ENCODE data around the gene CHI3L2. TPM values are rescaled to one million over a fixed set of nuclear protein-coding genes. Genes with fewer than 3 reads are reported as not detected.
"Not testable (repeated sequence)": the region's sequence is repeated elsewhere in the genome, so short reads cannot be mapped to it uniquely, and the experiment has no call there.

The CHI3L2 gene
- total and polyA plus RNA-seq, 2 experiments from 2014 or later: 0.68 TPM; not detected in 1

DNA sequence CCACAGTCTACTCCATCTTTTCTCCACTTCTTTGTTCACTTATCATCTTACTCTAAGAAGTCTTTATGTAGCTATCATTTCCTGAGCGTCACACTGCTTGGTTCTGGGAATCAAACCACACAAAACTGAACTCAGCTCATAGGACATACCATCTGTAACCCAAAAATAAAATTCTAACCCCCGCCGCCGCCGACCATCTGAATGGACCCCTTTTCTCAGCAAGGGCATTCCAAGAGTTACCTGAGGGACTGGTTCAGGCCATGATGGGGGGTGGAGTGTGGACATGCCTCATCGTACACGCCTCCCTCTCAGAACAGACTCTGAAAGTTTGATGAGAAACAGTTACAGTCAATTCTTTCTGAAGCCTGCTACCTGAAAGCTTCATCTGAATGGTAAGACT is 12.6 kb upstream of the CHI3L2 start:
- H3K79me2 ChIP-seq (replicated peaks; ENCODE audit: insufficient read depth): no peaks in the 10 kb centered on the region
- H3K36me3 ChIP-seq (ENCODE audit: insufficient read depth): no peaks in the 10 kb centered on the region
- H3K4me3 Mint-ChIP-seq: no peak overlapping the region
- no peak overlapping the region for H3K27ac ChIP-seq (ENCODE audit: low read depth)
- peak overlapping the region; percentile 57 for H3K27ac Mint-ChIP-seq
- peaks cover 3% of the 10 kb centered on the region for H3K27me3 Mint-ChIP-seq (ENCODE audit: insufficient read depth, low read depth, poor library complexity)
- no peak overlapping the region for H3K4me2 ChIP-seq
- no peaks in the 10 kb centered on the region for H3K9me3 Mint-ChIP-seq
- TF ChIP-seq ZNF114 (CRISPR knock-in tag; IDR thresholded peaks at IDR 0.05) (no peak), ZNF331 (CRISPR knock-in tag; IDR thresholded peaks at IDR 0.05; ENCODE audit: low read depth) (no peak), EZH2 (IDR thresholded peaks at IDR 0.05; ENCODE audit: low read depth, unreplicated experiment) (no peak), JUNB (IDR thresholded peaks at IDR 0.05; ENCODE audit: unreplicated experiment) (no peak), STAT1 (IDR thresholded peaks at IDR 0.05; ENCODE audit: unreplicated experiment) (no peak), CREB1 (CRISPR knock-in tag; IDR thresholded peaks at IDR 0.05; ENCODE audit: low read depth) (no peak), EZH2phosphoT487 (IDR thresholded peaks at IDR 0.05; ENCODE audit: unreplicated experiment) (no peak)
- TF ChIP-seq, protein P1, sequence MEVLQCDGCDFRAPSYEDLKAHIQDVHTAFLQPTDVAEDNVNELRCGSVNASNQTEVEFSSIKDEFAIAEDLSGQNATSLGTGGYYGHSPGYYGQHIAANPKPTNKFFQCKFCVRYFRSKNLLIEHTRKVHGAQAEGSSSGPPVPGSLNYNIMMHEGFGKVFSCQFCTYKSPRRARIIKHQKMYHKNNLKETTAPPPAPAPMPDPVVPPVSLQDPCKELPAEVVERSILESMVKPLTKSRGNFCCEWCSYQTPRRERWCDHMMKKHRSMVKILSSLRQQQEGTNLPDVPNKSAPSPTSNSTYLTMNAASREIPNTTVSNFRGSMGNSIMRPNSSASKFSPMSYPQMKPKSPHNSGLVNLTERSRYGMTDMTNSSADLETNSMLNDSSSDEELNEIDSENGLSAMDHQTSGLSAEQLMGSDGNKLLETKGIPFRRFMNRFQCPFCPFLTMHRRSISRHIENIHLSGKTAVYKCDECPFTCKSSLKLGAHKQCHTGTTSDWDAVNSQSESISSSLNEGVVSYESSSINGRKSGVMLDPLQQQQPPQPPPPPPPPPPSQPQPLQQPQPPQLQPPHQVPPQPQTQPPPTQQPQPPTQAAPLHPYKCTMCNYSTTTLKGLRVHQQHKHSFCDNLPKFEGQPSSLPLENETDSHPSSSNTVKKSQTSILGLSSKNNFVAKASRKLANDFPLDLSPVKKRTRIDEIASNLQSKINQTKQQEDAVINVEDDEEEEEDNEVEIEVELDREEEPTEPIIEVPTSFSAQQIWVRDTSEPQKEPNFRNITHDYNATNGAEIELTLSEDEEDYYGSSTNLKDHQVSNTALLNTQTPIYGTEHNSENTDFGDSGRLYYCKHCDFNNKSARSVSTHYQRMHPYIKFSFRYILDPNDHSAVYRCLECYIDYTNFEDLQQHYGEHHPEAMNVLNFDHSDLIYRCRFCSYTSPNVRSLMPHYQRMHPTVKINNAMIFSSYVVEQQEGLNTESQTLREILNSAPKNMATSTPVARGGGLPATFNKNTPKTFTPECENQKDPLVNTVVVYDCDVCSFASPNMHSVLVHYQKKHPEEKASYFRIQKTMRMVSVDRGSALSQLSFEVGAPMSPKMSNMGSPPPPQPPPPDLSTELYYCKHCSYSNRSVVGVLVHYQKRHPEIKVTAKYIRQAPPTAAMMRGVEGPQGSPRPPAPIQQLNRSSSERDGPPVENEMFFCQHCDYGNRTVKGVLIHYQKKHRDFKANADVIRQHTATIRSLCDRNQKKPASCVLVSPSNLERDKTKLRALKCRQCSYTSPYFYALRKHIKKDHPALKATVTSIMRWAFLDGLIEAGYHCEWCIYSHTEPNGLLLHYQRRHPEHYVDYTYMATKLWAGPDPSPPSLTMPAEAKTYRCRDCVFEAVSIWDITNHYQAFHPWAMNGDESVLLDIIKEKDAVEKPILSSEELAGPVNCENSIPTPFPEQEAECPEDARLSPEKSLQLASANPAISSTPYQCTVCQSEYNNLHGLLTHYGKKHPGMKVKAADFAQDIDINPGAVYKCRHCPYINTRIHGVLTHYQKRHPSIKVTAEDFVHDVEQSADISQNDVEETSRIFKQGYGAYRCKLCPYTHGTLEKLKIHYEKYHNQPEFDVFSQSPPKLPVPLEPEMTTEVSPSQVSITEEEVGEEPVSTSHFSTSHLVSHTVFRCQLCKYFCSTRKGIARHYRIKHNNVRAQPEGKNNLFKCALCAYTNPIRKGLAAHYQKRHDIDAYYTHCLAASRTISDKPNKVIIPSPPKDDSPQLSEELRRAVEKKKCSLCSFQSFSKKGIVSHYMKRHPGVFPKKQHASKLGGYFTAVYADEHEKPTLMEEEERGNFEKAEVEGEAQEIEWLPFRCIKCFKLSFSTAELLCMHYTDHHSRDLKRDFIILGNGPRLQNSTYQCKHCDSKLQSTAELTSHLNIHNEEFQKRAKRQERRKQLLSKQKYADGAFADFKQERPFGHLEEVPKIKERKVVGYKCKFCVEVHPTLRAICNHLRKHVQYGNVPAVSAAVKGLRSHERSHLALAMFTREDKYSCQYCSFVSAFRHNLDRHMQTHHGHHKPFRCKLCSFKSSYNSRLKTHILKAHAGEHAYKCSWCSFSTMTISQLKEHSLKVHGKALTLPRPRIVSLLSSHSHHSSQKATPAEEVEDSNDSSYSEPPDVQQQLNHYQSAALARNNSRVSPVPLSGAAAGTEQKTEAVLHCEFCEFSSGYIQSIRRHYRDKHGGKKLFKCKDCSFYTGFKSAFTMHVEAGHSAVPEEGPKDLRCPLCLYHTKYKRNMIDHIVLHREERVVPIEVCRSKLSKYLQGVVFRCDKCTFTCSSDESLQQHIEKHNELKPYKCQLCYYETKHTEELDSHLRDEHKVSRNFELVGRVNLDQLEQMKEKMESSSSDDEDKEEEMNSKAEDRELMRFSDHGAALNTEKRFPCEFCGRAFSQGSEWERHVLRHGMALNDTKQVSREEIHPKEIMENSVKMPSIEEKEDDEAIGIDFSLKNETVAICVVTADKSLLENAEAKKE (CRISPR knock-in tag; IDR thresholded peaks at IDR 0.05): no peak
- TF ChIP-seq, protein P2, sequence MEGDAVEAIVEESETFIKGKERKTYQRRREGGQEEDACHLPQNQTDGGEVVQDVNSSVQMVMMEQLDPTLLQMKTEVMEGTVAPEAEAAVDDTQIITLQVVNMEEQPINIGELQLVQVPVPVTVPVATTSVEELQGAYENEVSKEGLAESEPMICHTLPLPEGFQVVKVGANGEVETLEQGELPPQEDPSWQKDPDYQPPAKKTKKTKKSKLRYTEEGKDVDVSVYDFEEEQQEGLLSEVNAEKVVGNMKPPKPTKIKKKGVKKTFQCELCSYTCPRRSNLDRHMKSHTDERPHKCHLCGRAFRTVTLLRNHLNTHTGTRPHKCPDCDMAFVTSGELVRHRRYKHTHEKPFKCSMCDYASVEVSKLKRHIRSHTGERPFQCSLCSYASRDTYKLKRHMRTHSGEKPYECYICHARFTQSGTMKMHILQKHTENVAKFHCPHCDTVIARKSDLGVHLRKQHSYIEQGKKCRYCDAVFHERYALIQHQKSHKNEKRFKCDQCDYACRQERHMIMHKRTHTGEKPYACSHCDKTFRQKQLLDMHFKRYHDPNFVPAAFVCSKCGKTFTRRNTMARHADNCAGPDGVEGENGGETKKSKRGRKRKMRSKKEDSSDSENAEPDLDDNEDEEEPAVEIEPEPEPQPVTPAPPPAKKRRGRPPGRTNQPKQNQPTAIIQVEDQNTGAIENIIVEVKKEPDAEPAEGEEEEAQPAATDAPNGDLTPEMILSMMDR (conservative IDR thresholded peaks at IDR 0.05; ENCODE audit: low read depth in 2 of 2): no peak
- TF ChIP-seq, protein P3, sequence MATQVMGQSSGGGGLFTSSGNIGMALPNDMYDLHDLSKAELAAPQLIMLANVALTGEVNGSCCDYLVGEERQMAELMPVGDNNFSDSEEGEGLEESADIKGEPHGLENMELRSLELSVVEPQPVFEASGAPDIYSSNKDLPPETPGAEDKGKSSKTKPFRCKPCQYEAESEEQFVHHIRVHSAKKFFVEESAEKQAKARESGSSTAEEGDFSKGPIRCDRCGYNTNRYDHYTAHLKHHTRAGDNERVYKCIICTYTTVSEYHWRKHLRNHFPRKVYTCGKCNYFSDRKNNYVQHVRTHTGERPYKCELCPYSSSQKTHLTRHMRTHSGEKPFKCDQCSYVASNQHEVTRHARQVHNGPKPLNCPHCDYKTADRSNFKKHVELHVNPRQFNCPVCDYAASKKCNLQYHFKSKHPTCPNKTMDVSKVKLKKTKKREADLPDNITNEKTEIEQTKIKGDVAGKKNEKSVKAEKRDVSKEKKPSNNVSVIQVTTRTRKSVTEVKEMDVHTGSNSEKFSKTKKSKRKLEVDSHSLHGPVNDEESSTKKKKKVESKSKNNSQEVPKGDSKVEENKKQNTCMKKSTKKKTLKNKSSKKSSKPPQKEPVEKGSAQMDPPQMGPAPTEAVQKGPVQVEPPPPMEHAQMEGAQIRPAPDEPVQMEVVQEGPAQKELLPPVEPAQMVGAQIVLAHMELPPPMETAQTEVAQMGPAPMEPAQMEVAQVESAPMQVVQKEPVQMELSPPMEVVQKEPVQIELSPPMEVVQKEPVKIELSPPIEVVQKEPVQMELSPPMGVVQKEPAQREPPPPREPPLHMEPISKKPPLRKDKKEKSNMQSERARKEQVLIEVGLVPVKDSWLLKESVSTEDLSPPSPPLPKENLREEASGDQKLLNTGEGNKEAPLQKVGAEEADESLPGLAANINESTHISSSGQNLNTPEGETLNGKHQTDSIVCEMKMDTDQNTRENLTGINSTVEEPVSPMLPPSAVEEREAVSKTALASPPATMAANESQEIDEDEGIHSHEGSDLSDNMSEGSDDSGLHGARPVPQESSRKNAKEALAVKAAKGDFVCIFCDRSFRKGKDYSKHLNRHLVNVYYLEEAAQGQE (IDR thresholded peaks at IDR 0.05; ENCODE audit: unreplicated experiment): no peak
- peaks cover 35% of the 10 kb centered on the region for H3K4me1 Mint-ChIP-seq
- no peaks in the 10 kb centered on the region for H3F3A ChIP-seq (replicated peaks; ENCODE audit: low read depth)
- DNase-seq (ENCODE audit: low spot score): no peak
- no peak for ATAC-seq
- no peak overlapping the region for H3K4me3 ChIP-seq
- peaks cover 37% of the 10 kb centered on the region for H3K9me2 ChIP-seq (ENCODE audit: insufficient read depth)
- no peaks in the 10 kb centered on the region for H3K27me3 ChIP-seq (ENCODE audit: insufficient read depth)
- H3K4me1 ChIP-seq (ENCODE audit: insufficient read depth): peaks cover 14% of the 10 kb centered on the region
- H2AFZ ChIP-seq: no peak overlapping the region
- H3K36me3 Mint-ChIP-seq (ENCODE audit: low read depth): no peaks in the 10 kb centered on the region
- H4K20me1 ChIP-seq (replicated peaks; ENCODE audit: insufficient read depth): no peaks in the 10 kb centered on the region

DNA sequence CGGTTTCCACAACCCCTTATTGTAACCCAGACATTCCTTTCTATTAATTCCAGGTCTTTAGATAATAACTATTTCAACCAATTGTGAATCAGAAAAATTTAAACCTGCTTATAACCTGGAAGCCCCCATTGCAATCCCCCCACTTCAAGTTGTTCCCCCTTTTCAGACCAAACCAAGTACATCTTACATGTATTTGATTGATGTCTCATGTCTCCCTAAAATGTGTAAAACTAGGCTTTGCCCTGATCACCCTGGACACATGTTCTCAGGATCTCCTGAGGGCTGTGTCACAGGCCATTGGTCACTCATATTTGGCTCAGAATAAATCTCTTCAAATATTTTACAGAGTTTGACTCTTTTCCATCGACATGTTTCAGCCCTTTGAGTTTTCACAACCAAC is 12.2 kb upstream of the CHI3L2 start:
- peaks cover 38% of the 10 kb centered on the region for H3K4me1 Mint-ChIP-seq
- H3K79me2 ChIP-seq (replicated peaks; ENCODE audit: insufficient read depth); H4K20me1 ChIP-seq (replicated peaks; ENCODE audit: insufficient read depth); H3K27me3 Mint-ChIP-seq (ENCODE audit: insufficient read depth, low read depth, poor library complexity); H2AFZ ChIP-seq; H3K4me3 ChIP-seq; H3K4me3 Mint-ChIP-seq; H3K9me3 Mint-ChIP-seq; H3F3A ChIP-seq (replicated peaks; ENCODE audit: low read depth); ATAC-seq; H3K27ac ChIP-seq (ENCODE audit: low read depth); H3K36me3 ChIP-seq (ENCODE audit: insufficient read depth); H3K27me3 ChIP-seq (ENCODE audit: insufficient read depth); DNase-seq (ENCODE audit: low spot score); H3K36me3 Mint-ChIP-seq (ENCODE audit: low read depth); H3K4me2 ChIP-seq: not testable (repeated sequence)
- Histone ChIP-seq H3K9me2 (ENCODE audit: insufficient read depth) (peaks cover 37% of the 10 kb centered on the region), H3K4me1 (ENCODE audit: insufficient read depth) (peaks cover 14% of the 10 kb centered on the region)
- H3K27ac Mint-ChIP-seq: 0 out of 2 replicates have a peak overlapping the region, but pooled peaks have one; percentile 57

All from GM23338 (cell line).